ENCODE measurements around the gene HLA-DMB. TPM values are rescaled to one million over a fixed set of nuclear protein-coding genes. Genes with fewer than 3 reads are reported as not detected.

HLA-DMB gene
- polyA plus RNA-seq, 1 donor from 2014 or later = 2.9 TPM

DNA sequence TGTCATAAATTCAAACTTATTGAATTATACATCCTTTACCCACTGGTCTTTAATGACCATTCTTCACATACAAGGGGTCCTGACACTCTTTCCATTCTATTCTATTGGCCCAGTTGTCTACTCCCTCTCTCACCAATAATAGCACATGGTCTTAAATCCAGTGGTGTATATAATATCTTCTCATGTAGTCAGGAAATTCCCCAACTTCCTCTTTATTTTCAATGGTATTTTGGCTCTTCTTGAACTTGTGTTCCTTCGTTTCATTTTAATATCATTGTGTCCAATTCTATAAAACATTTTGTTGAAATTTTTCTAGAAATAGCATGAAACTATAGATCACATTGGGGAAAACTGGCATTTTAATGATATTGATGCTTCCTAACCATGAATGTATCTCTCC lies 50.0 kb downstream of the HLA-DMB start:
- no peaks in the 10 kb centered on the region for H3K9me2 ChIP-seq (ENCODE audit: insufficient read depth, low read length)
- no peak for TF ChIP-seq SMC3 (conservative IDR thresholded peaks at IDR 0.05; ENCODE audit: poor library complexity)
- no peak for TF ChIP-seq EZH2 (IDR thresholded peaks at IDR 0.05; ENCODE audit: borderline replicate concordance, insufficient read depth, low read length, poor library complexity, severe bottlenecking)
- no peak for TF ChIP-seq EP300 (conservative IDR thresholded peaks at IDR 0.05; ENCODE audit: poor library complexity, severe bottlenecking)
- TF ChIP-seq, protein P1, sequence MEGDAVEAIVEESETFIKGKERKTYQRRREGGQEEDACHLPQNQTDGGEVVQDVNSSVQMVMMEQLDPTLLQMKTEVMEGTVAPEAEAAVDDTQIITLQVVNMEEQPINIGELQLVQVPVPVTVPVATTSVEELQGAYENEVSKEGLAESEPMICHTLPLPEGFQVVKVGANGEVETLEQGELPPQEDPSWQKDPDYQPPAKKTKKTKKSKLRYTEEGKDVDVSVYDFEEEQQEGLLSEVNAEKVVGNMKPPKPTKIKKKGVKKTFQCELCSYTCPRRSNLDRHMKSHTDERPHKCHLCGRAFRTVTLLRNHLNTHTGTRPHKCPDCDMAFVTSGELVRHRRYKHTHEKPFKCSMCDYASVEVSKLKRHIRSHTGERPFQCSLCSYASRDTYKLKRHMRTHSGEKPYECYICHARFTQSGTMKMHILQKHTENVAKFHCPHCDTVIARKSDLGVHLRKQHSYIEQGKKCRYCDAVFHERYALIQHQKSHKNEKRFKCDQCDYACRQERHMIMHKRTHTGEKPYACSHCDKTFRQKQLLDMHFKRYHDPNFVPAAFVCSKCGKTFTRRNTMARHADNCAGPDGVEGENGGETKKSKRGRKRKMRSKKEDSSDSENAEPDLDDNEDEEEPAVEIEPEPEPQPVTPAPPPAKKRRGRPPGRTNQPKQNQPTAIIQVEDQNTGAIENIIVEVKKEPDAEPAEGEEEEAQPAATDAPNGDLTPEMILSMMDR (IDR thresholded peaks at IDR 0.05; ENCODE audit: poor library complexity, severe bottlenecking) = no peak
- TF ChIP-seq RAD21 (conservative IDR thresholded peaks at IDR 0.05) = no peak
- TF ChIP-seq, protein P2, sequence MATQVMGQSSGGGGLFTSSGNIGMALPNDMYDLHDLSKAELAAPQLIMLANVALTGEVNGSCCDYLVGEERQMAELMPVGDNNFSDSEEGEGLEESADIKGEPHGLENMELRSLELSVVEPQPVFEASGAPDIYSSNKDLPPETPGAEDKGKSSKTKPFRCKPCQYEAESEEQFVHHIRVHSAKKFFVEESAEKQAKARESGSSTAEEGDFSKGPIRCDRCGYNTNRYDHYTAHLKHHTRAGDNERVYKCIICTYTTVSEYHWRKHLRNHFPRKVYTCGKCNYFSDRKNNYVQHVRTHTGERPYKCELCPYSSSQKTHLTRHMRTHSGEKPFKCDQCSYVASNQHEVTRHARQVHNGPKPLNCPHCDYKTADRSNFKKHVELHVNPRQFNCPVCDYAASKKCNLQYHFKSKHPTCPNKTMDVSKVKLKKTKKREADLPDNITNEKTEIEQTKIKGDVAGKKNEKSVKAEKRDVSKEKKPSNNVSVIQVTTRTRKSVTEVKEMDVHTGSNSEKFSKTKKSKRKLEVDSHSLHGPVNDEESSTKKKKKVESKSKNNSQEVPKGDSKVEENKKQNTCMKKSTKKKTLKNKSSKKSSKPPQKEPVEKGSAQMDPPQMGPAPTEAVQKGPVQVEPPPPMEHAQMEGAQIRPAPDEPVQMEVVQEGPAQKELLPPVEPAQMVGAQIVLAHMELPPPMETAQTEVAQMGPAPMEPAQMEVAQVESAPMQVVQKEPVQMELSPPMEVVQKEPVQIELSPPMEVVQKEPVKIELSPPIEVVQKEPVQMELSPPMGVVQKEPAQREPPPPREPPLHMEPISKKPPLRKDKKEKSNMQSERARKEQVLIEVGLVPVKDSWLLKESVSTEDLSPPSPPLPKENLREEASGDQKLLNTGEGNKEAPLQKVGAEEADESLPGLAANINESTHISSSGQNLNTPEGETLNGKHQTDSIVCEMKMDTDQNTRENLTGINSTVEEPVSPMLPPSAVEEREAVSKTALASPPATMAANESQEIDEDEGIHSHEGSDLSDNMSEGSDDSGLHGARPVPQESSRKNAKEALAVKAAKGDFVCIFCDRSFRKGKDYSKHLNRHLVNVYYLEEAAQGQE (IDR thresholded peaks at IDR 0.05; ENCODE audit: borderline replicate concordance) = no peak
- TF ChIP-seq TAF1 (IDR thresholded peaks at IDR 0.05; ENCODE audit: low read depth) = no peak
- TF ChIP-seq MXI1 (conservative IDR thresholded peaks at IDR 0.05; ENCODE audit: poor library complexity, severe bottlenecking) = no peak
- no peak for TF ChIP-seq POLR2AphosphoS5 (IDR thresholded peaks at IDR 0.05)
- no peaks in the 10 kb centered on the region for H3K36me3 ChIP-seq (ENCODE audit: insufficient read depth, low read length)

DNA sequence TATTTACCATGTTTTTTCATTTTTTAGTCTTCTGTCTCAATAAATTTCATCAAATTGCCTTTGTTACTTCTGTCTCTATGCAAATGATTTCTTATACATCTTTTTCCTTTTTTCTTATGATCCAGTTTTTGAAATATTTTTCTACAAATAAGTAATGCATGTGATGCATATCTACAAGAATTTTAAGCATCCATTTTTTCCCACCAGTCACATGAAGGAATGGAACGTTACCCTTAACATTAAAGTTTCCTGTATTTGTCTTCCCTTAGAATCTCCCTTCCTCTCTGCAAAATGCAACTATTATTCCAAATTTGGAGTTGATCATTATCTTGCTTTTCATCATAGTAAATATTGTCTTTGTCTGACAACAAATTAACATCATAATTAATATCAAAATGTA lies 51.3 kb downstream of the HLA-DMB start:
- H3K36me3 ChIP-seq (ENCODE audit: insufficient read depth, low read length) = no peaks in the 10 kb centered on the region
- TF ChIP-seq POLR2AphosphoS5 (IDR thresholded peaks at IDR 0.05) (no peak), RAD21 (conservative IDR thresholded peaks at IDR 0.05) (no peak), MXI1 (conservative IDR thresholded peaks at IDR 0.05; ENCODE audit: poor library complexity, severe bottlenecking) (no peak), EP300 (conservative IDR thresholded peaks at IDR 0.05; ENCODE audit: poor library complexity, severe bottlenecking) (no peak), SMC3 (conservative IDR thresholded peaks at IDR 0.05; ENCODE audit: poor library complexity) (no peak), TAF1 (IDR thresholded peaks at IDR 0.05; ENCODE audit: low read depth) (no peak), EZH2 (IDR thresholded peaks at IDR 0.05; ENCODE audit: borderline replicate concordance, insufficient read depth, low read length, poor library complexity, severe bottlenecking) (no peak)
- TF ChIP-seq, protein P2 (IDR thresholded peaks at IDR 0.05; ENCODE audit: borderline replicate concordance) = no peak
- TF ChIP-seq, protein P1 (IDR thresholded peaks at IDR 0.05; ENCODE audit: poor library complexity, severe bottlenecking) = no peak
- H3K9me2 ChIP-seq (ENCODE audit: insufficient read depth, low read length) = no peaks in the 10 kb centered on the region
- no peaks in the 10 kb centered on the region for H3F3A ChIP-seq (ENCODE audit: insufficient read depth, low read length, poor library complexity, severe bottlenecking)
- no peaks in the 10 kb centered on the region for H3K9me3 ChIP-seq (ENCODE audit: low read length)
- no peaks in the 10 kb centered on the region for H4K20me1 ChIP-seq (ENCODE audit: insufficient read depth)
- no peak overlapping the region for H3K27ac ChIP-seq (ENCODE audit: low read length)
- no peaks in the 10 kb centered on the region for H3K27me3 ChIP-seq (ENCODE audit: insufficient read depth, low read depth, low read length)
- H3K4me2 ChIP-seq (ENCODE audit: low read length) = no peak overlapping the region
- no peak overlapping the region for H3K4me3 ChIP-seq (ENCODE audit: low read length)
- no peak overlapping the region for H2AFZ ChIP-seq (ENCODE audit: low read depth, low read length)
- H3K79me2 ChIP-seq (replicated peaks; ENCODE audit: insufficient read depth, low read length) = no peaks in the 10 kb centered on the region
- no peak overlapping the region for H3K9ac ChIP-seq (ENCODE audit: low read length)

More for the DNA sequence above, 50.0 kb downstream of the HLA-DMB start:
- Histone ChIP-seq H2AFZ (ENCODE audit: low read depth, low read length) (no peak overlapping the region), H3K4me2 (ENCODE audit: low read length) (no peak overlapping the region), H3K9ac (ENCODE audit: low read length) (no peak overlapping the region), H3K27ac (ENCODE audit: low read length) (no peak overlapping the region), H3K27me3 (ENCODE audit: insufficient read depth, low read depth, low read length) (no peaks in the 10 kb centered on the region), H3K9me3 (ENCODE audit: low read length) (no peaks in the 10 kb centered on the region), H3K79me2 (replicated peaks; ENCODE audit: insufficient read depth, low read length) (peaks cover 7% of the 10 kb centered on the region), H3F3A (ENCODE audit: insufficient read depth, low read length, poor library complexity, severe bottlenecking) (no peaks in the 10 kb centered on the region), H3K4me3 (ENCODE audit: low read length) (no peak overlapping the region), H4K20me1 (ENCODE audit: insufficient read depth) (no peaks in the 10 kb centered on the region)
